ENCODE data around the gene EHMT1.
"Not testable (repeated sequence)": the region's sequence is repeated elsewhere in the genome, so short reads cannot be mapped to it uniquely, and the experiment has no call there.

Gene EHMT1

DNA sequence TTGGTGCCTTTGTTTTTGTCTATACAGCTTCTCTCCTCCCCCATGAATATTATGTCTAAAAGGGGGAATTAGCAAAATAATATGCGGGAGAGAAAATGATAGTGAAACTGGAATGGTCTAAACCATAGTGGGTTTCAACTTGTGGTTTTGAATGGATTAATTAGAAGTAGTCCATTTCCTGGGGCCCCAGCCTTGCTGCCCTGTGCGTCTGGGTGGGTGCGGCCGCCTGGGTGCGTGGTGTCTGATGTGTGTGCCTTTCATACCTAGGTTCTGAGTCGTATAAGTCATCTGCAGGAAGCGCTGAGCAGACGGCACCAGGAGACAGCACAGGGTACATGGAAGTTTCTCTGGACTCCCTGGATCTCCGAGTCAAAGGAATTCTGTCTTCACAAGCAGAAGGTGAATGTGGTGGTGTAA lies 138.8 kb downstream of the EHMT1 start:
- in situ Hi-C loops (cut with MboI; ENCODE audit: low sequenced_read_pairs) = no loop called here

DNA sequence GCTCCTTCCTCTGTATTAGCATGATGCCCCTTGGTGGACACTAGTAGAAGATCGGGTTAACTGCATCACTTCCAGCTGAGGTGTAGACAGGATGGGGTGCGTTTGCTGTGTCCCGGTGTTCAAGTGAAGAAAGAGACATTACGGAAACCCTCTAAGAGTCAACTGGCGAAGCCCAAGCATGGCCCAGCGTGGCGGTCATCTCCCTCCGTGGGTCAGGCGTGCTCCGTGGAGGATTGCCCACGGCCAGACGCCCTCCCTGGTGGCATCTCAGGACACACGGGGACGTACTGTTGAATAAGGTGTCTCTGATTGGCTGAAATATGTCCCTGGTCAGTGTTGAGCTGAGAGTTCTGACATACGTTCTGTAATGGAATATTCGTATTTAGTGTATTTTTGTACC lies 139.3 kb downstream of the EHMT1 start:
- in situ Hi-C loops (cut with MboI; ENCODE audit: low sequenced_read_pairs) = no loop called here

DNA sequence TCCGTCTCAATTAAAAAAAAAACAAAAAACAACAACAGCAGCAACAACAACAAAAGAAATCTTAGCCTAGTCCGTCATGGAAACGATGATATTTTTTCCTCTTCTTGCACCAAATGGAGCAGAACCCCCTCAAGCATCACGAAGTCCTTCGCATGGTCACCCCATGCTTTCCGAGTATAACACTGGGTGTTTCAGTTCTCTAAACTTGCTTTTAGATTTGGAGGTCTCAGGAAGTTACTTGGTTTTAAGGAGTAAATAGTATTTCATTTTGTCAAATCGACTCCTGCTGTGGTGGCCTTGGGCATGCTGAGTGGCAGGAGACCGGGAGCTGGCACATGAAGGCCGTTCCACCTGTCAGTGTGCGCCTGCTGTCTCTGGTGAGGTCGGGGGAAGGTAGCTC lies 140.3 kb downstream of the EHMT1 start:
- in situ Hi-C loops (cut with MboI; ENCODE audit: low sequenced_read_pairs) = no loop called here

DNA sequence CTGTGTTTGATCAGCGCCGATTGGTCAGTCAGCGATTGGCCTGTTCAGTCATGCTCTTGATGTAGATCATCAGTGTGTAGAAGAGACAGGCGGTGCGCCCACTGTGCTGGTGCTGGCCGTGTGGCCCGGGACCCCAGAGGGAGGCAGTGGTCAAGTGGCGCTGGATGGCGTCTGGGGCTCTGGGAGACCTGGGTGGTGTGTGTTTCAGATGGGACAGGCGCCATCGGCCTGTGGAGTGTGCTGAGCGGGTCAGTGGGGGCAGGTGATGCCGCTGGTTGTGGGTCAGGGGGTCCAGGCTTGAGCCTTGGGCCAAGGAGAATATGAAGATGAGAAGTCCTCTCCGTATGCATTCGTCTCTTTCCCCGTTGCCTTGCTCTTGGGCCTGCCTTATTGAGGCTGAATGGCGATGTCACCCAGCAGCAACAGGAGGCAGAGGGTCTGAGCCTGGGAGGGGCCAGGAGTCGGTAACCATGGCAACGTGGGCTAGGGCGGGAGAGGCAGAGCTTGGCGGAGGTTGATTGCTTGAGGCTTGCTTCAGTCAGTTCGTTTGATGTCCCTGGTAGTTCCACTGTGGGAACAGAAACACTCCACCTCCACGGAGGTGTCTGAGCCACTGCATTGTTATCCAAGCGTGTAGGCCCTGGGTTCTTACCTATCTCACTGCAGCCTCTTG lies 141.0 kb downstream of the EHMT1 start:
- in situ Hi-C loops (cut with MboI; ENCODE audit: low sequenced_read_pairs) = no loop called here

DNA sequence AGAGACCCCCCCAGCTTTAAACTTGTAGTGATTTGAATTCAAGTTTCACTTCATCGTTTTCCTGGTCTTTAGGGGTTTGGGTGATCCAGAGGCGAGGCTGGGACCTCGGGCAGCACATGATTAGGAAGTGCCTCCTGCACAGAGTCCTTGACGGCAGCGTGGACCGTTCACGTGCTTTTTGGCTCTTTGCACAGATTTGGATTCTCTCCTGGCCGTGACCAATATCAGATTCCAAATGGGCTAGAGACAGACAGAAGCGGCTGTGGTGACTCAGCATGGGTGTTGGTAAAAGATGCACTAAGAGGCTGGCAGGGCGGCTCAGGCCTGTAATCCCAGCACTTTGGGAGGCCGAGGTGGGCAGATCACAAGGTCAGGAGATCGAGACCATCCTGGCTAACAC lies 141.6 kb downstream of the EHMT1 start:
- in situ Hi-C loops (cut with MboI; ENCODE audit: low sequenced_read_pairs) = no loop called here

DNA sequence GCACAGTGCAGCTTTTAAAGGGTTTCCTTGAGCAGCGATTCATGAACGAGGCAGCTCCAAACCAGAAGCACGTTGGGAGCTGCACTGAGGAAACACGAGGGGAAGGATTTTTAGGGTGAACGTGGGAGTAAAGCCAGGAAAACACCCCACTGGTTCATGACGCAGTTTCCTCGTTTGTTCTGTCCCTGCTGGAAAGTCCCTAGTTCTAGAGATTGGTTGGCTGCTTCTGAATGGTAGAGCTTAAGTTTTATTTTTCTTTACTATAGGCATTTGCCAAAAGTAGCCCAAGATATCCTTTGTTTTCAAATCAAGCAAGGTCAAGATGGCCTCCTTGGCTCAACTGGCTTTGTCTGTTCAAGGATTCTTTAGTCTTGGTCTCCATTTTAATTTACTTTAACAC lies 142.2 kb downstream of the EHMT1 start:
- in situ Hi-C loops (cut with MboI; ENCODE audit: low sequenced_read_pairs) = no loop called here

DNA sequence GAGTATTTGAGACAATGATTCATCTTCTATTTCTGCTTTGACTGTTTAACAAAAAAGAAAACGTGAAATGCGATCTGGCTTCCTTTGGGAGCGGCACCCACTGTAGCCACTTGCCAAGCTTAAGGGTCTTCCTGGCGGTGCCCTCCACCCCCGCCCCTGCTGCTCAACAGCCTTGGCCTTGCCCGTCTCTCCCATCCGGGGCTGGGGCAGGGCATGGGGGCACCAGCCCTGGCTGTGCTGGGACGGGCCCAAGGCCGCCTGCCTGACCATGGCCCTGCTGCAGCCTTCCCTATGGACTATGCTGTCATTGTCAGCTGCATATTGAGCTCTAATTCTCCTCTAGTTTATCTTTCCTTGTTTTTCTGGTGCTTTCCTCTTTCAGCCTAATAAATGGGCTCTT lies 143.0 kb downstream of the EHMT1 start:
- in situ Hi-C loops (cut with MboI; ENCODE audit: low sequenced_read_pairs) = no loop called here

DNA sequence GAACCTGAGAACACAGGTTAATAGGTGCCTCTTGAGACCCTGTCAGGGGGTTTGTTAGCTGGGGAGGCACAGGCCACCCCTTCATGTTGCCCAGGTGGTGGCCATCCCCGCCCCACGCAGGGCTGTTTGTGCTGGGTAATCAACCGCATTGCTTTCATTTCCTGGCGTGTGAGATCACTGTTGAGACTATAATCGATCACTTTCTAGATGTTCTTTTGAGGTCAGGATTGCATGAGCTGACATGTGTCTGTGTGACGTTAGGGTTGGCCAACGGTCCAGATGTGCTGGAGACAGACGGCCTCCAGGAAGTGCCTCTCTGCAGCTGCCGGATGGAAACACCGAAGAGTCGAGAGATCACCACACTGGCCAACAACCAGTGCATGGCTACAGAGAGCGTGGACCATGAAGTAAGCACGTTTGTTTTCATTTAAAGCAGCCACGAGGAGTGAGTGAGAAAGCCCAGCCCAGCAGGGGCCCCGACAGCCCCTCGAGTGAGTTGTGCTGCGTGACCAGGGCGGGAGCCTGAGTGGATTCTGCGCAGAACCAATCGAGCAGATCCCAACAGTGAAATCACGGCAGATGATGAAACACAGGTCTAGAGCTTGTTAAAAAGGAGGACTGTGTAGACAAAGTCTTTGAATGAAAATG lies 143.7 kb downstream of the EHMT1 start:
- in situ Hi-C loops (cut with MboI; ENCODE audit: low sequenced_read_pairs) = no loop called here

DNA sequence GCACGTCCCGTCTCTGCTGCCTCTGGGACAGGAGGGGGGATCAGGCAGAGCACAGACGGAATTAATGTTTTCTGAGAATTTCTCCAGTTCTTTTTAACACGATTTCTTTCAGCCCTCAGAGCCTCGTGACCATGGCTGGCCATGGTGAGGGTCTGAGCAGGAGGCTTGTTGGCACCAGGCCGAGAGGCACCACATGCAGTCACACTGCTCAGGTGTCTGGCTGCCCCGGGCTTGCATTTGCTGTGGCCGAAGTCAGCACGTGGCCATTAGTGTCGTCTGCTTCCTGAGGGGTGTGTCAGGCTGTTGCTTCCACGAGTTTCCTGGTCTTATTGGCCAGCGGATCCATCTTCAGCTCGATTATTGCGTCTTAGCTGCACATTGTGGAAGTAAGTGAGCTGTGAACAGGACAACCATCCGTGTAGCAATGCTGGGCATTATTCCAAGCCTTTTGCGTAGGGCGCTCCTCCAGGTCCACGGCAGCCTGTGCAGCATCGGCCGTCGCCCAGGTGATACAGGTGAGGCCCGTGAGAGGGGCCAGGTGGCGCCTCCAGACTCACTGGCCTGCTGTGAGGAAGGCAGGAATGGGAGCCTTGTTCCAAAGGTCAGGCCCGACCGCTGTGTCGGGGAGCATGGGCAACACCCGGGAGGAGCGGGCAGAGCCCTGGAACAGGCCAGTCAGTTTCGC lies 144.6 kb downstream of the EHMT1 start:
- in situ Hi-C loops (cut with MboI; ENCODE audit: low sequenced_read_pairs) = no loop called here

DNA sequence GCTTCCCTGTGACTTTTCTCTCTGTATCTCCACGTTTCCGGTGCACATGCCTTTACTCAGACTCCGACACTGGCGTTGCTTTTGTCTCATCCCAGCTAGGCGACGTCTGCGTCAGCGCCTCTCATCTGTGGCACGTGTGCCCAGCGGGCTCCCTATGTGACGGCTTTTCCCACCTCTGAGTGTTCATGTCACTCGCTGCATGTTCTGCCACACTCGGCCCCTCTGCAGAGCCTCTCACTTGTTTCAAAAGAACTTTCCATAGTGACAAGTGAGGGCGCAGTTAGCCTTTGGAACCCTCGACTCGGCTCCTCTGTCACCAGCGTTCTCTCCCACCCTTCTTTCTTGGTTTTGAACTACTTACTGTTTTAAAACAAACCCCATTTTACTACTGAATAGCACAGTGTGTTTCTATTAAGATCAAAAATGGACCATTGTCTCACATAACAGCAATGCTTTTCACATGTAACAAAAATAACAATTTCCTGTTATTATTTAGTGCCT lies 145.4 kb downstream of the EHMT1 start:
- in situ Hi-C loops (cut with MboI; ENCODE audit: low sequenced_read_pairs) = no loop called here

DNA sequence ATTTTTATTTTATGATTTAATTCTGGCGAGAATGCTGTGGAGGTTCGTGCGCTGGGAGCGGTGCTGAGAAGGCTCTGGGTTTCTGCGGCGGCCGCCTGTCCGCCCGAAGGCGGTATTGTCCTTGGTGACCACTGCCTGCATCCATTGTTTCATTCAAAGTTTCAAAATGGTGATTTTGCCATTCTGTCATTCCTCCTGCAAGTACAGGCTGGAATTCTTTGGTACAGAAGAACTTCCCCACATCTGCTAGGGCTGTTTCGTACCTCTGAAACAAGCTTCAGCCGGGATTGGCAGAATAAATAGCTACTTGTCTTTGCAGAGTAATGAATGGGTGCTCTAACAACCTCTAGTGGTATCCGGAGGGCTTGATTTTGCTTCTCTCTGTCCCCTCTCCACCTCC lies 146.2 kb downstream of the EHMT1 start:
- in situ Hi-C loops (cut with MboI; ENCODE audit: low sequenced_read_pairs) = no loop called here

DNA sequence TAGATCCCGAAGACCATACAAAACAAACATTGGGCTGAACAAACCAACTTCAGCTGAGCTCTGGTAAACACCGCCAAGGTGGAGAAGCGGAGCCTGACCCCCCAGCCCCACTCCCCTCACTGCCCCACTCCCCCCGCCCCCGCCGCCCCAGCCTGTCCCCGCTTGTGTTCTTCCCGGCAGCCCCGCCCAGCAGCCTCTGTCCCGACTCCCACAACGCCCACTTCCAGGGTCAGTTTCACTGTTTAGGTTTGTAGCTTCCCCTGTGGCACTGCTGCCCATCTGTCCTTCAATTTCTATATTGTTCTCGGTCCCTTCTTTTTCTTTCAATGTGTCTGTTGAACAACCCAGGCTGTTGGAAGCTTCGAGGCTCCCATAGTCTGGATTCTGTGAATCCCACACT lies 146.7 kb downstream of the EHMT1 start:
- in situ Hi-C loops (cut with MboI; ENCODE audit: low sequenced_read_pairs) = no loop called here

DNA sequence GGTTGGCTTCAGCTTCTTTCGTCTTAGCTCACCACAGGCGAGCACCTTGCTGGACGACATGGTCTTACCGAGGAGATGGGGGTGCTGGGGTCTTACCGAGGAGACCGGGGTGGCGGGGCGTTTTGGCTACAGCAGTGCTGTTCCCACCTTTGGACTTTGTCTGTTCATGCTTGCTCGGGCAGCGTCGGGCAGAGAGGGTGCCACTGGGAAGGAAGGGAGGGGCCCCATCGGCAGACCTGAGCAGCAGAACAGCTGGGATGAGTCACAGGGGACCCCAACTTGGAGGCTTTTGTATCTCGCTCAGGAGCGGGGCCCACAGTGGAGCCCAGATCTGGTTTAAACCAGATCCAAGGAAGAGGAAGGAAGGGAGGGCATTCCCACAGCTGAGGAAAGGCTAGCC lies 152.8 kb downstream of the EHMT1 start:
- in situ Hi-C loops (cut with MboI; ENCODE audit: low sequenced_read_pairs) = no loop called here

DNA sequence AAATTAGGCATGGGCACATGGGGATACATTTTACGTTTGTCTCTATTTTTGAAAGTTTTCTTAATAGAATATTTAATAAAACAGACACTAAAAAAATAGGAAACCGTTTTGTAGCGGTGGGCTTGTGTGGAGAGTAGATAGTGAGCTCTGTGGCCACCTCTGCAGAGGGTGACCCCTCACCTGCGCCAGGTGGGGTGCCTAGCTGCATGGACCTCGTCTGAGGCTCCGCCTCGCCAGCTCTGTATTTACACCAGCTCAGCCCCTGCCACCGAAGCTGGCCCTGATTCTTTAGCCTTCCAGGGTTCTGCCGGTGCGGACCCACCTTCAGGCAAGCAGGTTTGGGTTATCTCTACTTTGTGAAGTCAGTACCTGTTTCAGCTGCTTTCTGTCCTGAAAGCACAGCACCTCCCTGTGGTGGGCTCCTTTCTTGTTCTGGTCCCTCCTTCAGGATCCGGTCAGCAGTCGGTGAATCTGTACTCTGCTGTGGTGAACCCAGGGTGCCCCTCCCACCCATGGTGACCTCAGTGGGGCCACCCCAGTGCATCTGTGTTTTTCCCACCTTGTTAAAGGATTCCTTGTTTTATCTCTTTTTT lies 153.6 kb downstream of the EHMT1 start:
- in situ Hi-C loops (cut with MboI; ENCODE audit: low sequenced_read_pairs) = no loop called here

DNA sequence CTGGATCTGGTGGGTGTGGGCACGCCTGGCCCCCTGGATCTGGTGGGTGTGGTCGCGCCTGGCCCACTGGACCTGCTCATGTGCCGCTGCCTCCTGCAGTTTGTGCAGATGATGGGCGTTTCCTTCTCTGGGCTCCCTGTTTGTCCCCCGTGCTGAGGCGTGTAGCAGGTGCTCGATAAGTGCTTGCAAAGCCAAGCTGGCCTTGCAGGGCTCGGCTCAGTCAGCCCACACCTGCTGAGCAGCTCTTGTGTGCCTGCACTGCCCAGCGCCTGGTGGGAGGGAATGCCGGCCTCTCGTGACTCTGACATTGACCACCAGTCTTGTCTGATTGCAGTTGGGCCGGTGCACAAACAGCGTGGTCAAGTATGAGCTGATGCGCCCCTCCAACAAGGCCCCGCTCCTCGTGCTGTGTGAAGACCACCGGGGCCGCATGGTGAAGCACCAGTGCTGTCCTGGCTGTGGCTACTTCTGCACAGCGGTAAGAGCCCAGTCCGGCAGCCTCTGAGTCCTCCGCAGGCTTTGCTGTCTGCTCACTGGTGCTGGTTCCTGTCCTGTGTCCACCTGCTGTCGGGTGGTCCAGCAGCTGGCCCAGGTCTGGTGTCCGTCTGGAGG lies 156.1 kb downstream of the EHMT1 start:
- in situ Hi-C loops (cut with MboI; ENCODE audit: low sequenced_read_pairs) = no loop called here

DNA sequence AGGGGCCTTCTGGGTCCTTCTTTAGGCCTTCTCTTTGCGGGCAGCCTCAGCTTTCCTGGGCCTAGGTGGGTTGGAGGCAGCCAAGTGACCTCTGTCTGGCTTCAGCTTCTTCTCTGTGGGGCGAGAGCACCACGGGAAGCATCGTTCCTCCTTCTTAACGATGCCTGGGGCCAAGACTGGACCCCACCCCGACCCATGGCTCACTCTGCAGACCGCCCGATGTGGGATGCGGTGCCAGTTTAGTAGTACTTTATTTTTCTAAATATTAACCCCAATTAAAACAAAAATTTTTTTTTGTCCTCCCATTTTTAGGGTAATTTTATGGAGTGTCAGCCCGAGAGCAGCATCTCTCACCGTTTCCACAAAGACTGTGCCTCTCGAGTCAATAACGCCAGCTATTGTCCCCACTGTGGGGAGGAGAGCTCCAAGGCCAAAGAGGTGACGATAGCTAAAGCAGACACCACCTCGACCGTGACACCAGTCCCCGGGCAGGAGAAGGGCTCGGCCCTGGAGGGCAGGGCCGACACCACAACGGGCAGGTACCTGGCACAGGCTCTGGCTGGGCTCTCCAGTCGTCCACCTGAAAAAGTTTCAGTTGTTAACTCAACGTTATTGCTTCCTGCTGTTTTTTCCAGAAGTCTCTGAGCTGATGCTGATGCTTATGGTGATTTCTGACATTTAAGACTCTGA lies 157.6 kb downstream of the EHMT1 start:
- in situ Hi-C loops (cut with MboI; ENCODE audit: low sequenced_read_pairs) = no loop called here

DNA sequence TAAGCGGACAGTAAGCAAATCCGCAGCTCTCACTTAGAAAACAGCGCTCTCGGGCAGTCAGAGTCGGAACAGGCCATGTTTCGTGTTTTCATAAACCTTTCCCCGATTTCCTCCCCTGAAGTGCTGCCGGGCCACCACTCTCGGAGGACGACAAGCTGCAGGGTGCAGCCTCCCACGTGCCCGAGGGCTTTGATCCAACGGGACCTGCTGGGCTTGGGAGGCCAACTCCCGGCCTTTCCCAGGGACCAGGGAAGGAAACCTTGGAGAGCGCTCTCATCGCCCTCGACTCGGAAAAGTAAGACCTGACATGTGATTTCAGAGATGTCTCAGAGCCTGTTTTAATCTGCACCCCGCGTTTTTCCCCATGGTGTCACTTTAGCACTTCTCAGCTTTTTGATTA lies 159.0 kb downstream of the EHMT1 start:
- in situ Hi-C loops (cut with MboI; ENCODE audit: low sequenced_read_pairs) = no loop called here

DNA sequence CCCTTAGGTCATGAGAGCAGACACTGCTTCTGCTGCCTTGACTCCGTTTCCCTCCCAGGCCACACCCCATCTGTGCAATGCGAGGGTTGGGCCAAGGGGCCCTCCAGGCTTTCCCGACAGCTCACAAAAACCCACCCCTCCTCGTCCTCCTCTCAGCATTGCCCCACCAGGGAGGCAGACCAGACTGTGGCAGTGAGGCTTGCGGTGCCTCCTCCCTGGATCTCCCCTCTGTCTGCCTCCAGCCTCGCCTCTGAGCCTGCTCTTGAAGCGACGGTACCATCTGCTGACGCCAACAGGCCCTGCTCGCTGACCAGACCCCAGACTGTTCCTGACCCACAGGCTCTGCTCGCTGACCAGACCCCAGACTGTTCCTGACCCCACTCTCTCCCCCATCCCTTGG lies 159.5 kb downstream of the EHMT1 start:
- in situ Hi-C loops (cut with MboI; ENCODE audit: low sequenced_read_pairs) = no loop called here

DNA sequence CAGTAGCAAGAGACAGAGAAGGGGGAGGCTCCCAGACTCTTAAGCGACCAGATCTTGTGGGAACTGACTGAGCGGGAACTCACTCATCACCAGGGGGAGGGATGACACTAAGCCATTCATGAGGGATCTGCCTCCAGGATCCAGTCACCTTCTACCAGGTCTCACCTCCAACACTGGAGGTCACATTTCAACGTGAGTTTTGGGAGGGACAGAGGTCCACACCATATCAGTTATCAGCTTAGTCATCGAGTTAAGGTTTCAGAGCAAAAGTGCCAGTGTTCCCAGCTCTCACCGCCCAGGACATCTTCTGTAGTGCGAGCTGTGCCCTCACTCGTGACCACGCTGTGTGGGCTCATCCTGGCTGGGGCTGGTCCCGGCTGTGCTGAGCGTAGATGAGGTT lies 160.1 kb downstream of the EHMT1 start:
- in situ Hi-C loops (cut with MboI; ENCODE audit: low sequenced_read_pairs) = no loop called here

DNA sequence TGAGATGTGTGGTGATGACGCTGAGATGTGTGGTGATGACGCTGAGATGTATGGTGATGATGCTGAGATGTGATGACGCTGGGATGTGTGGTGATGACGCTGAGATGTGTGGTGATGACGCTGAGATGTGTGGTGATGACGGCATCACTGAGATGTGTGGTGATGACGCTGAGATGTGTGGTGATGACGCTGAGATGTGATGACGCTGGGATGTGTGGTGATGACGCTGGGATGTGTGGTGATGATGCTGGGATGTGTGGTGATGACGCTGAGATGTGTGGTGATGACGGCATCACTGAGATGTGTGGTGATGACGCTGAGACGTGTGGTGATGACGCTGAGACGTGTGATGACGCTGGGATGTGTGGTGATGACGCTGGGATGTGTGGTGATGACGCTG lies 161.2 kb downstream of the EHMT1 start:
- in situ Hi-C loops (cut with MboI; ENCODE audit: low sequenced_read_pairs) = not testable (repeated sequence)
